ENCODE data around the gene XRCC6.
"Not testable (repeated sequence)": the region's sequence is repeated elsewhere in the genome, so short reads cannot be mapped to it uniquely, and the experiment has no call there.

The XRCC6 gene

GRCh38 chr22:41598891-41599635, 22.0 kb upstream of the XRCC6 start:
- DNase-seq: no peak

- no peak for DNase-seq
These were observed 20.1 kb upstream of the XRCC6 start for GRCh38 chr22:41600976-41601375.

GRCh38 chr22:41603873-41604332, 17.2 kb upstream of the XRCC6 start:
- no peak for DNase-seq

DNA sequence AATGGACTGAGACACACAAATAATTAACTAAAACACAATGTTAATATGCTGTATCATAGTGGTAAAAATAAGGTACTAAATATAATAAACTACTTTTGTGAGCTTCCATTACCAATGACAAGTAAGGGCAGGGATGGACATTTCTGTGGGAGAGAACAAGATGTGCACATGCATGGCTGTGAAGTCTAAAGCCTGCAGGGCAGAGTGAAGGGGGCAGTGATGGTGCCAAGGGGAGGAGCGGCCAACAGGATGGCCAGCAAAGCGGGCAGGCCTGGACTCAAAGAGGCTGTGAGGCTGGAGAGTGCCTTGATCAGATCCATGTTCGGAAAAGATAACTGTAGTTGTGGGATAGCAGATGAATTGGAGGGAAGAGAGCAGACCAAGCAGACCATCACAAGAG, 12.7 kb upstream of the XRCC6 start:
- DNase-seq: no peak

DNA sequence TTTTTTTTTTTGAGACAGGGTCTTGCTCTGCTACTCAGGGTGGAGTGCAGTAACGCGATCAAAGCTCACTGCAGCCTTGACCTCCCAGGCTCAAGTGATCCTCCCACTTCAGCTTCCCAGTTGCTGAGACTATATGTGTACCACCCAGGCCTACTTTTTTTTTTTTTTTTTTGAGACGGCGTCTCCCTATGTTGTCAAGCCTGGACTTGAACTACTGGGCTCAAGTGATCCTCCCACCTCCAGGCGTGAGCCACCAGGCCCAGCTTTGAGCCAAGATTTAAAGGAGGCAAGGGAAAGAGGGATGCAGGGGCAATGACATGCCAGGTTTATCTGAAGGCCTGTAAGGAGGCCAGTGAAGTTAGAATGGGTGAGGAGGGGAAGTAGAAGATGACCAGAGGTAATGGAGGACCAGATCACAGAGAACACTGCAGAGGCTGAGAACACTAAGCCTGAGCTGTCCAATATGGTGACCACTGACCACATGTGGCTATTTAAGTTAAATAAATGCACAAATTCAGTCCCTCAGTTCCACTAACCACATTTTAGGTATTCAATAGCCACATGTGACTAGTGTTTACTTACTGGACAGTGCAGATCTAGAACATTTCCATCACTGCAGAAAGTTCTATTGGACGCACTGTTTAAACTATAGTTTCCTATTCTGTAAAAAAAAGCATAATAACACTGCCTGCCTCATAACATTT, 8.3 kb upstream of the XRCC6 start:
- DNase-seq: no peak

GRCh38 chr22:41613456-41613855, 7.6 kb upstream of the XRCC6 start:
- no peak for DNase-seq

- peak; percentile 33 for DNase-seq
These were observed 1.0 kb upstream of the XRCC6 start for GRCh38 chr22:41619979-41620588.

- DNase-seq: peak; percentile 1
These were observed 451 bp upstream of the XRCC6 start, which contains the start of gene DESI1 for GRCh38 chr22:41620589-41621098. Gene DESI1, minus strand, starts transcription at chr22:41621043. Its CDS starts 204 bp downstream, at chr22:41620839.

DNA sequence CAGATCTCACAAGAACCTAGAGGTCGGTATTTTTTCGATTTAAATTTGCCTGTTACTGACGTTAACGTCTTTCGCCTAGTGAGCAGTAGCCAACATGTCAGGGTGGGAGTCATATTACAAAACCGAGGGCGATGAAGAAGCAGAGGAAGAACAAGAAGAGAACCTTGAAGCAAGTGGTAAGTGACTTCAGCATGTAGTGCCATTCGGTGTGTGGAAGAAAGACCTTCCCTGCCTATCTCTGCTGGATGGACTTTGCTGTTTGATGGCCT, 750 bp downstream of the XRCC6 start:
- DNase-seq: no peak

DNA sequence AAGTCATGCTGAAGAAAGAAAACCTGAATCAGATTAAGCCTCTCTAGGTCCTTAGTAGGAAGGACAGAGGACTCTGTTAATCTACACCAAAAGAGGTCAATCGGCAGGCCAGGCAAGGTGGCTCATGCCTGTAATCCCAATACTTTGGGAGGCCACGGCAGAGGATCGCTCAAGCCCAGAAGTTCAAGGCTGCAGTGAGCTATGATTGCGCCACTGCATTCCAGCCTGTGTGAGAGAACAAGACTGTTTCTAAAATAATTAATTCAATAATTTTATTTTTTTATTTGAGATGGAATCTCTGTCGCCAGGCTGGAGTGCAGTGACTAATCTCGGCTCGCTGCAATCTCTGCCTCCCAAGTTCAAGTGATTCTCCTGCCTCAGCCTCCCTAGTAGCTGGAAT, 4.5 kb downstream of the XRCC6 start:
- no peak for DNase-seq

DNA sequence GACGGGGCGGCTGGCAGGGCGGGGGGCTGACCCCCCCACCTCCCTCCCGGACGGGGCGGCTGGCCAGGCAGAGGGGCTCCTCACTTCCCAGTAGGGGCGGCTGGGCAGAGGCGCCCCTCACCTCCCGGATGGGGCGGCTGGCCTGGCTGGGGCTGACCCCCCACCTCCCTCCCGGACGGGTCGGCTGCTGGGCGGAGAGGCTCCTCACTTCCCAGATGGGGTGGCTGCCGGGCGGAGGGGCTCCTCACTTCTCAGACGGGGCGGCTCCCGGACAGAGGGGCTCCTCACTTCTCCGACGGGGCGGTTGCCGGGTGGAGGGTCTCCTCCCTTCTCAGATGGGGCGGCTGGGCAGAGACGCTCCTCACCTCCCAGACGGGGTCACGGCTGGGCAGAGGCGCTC, 10.0 kb downstream of the XRCC6 start:
- DNase-seq: not testable (repeated sequence)

- not testable (repeated sequence) for DNase-seq
These were observed 10.5 kb downstream of the XRCC6 start for GRCh38 chr22:41631615-41632014.

DNA sequence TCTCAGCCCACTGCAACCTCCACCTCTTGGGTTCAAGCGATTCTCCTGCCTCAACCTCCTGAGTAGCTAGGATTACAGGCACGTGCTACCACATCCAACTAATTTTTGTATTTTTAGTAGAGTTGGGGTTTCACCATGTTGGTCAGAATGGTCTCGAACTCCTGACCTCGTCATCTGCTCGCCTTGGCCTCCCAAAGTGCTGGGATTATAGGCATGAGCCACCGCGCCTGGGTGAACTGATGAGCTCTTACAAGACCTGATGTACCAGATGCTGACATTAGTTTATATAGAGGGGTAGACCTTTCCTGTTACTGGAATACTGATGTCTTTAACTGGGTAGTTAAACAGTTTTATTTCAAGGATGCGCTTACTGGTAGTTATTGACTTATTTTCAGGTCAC, 13.5 kb downstream of the XRCC6 start:
- DNase-seq: not testable (repeated sequence)

GRCh38 chr22:41636467-41636866, 15.4 kb downstream of the XRCC6 start:
- no peak for DNase-seq

DNA sequence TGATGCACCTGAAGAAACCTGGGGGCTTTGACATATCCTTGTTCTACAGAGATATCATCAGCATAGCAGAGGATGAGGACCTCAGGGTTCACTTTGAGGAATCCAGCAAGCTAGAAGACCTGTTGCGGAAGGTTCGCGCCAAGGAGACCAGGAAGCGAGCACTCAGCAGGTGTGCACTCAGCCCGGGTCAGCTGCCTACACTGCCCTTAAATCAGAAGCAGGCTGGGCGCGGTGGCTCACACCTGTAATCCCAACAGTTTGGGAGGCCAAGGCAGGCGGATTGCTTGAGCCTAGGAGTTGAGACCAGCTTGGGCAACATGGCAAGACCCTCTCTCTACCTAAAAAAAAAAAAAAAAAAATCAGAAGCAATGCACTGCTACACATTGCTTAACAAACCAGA, 16.5 kb downstream of the XRCC6 start:
- not testable (repeated sequence) for DNase-seq

DNA sequence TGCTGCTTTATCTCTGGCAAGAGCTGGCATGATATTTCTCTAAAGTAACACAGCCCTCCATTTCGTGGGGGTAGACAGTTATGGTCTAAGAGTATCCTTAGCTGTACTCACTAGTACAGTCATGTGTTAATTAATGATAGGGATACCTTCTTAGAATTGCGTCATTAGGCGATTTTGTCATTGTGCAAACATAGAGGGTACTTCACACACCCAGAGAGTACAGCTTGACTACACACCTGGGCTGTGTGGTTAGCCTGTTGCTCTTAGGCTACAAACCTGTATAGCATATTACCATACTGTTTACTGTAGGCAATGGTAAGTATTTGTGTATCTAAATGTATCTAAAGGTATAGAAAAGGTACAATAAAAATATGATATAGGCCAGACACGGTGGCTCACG, 17.0 kb downstream of the XRCC6 start:
- no peak for DNase-seq

GRCh38 chr22:41638748-41639147, 17.7 kb downstream of the XRCC6 start:
- DNase-seq: no peak

DNA sequence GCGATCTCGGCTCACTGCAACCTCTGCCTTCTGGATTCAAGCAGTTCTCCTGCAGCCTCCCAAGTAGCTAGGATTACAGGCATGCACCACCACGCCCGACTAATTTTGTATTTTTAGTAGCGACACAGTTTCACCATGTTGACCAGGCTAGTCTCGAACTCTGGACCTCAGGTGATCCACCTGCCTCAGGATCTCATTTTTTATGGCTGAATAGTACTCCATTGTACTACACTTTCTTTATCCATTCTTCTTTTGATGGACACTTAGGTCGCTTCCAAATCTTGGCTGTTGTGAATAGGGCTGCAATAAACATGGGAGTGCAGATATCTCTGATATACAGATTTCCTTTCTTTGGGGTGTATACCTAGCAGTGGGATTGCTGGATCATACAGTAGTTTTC, 20.8 kb downstream of the XRCC6 start:
- DNase-seq: no peak

DNA sequence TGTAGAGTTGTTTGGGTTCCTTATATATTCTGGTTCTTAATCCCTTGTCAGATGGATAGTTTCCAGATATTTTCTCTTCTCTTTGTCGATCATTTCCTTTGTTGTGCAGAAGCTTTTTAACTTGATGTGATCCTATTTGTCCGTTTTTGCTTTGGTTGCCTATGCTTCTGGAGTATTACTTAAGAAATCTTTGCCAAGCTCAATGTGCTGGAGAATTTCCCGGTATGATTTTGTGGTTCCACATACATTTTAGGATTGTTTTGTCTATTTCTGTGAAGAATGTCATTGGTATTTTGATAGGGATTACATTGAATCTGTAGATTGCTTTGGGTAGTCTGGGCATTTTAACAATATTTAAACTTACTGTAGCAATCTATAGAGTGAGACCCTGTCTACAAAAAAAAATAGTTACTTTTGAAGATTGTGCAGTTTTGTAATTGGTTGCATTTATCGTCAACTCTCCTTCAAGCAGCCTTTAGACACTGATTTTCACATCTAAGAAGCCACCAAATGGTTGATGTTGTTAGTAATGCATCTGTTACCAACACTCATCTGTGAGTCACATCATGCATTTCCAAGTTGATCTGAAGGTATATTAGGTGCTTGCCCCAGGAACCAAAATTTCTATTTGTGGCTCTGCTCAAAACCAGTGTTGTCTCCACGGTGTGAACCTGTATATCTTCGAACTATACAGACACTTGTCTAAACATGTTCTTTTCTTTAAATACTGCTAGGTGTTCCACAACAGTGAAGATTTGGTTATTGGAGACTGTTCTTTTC, 21.4 kb downstream of the XRCC6 start:
- DNase-seq: no peak

GRCh38 chr22:41647771-41648170, 26.7 kb downstream of the XRCC6 start:
- no peak for DNase-seq

- DNase-seq: no peak
These were observed 27.3 kb downstream of the XRCC6 start for GRCh38 chr22:41648432-41648831.

- DNase-seq: no peak
These were observed 29.1 kb downstream of the XRCC6 start for GRCh38 chr22:41650229-41650628.

DNA sequence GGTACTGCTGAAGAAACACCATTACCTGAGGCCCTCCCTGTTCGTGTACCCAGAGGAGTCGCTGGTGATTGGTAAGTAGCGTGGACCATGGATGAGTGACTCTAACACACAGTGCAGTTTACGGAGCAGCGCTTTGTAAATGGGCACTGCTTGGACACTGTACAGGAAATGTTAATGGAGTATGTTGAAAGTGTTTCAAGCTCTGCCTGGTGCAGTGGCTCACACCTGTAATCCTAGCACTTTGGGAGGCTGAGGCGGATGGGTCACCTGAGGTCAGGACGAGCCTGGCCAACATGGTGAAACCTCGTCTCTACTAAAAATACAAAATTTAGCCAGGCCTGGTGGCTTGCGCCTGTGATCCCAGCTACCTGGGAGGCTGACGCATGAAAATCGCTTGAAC, 29.7 kb downstream of the XRCC6 start:
- no peak for DNase-seq

Data from inflammatory macrophage treated with lipopolysaccharide for 4 hours (primary cell).